SH-SY5Y (cell line): ENCODE measurements around the gene C4orf33.

ENCODE experiments used
- GATA2 ChIP-seq: IDR thresholded peaks from 2 replicates; pipeline ENCODE4 v1.6.1; 2011; ENCODE audit warnings: mild to moderate bottlenecking, low read depth, low read length
- GATA3 ChIP-seq: IDR thresholded peaks from 2 replicates; pipeline ENCODE4 v1.6.1; 2011; ENCODE audit warnings: low read depth, mild to moderate bottlenecking, low read length, moderate library complexity

DNA sequence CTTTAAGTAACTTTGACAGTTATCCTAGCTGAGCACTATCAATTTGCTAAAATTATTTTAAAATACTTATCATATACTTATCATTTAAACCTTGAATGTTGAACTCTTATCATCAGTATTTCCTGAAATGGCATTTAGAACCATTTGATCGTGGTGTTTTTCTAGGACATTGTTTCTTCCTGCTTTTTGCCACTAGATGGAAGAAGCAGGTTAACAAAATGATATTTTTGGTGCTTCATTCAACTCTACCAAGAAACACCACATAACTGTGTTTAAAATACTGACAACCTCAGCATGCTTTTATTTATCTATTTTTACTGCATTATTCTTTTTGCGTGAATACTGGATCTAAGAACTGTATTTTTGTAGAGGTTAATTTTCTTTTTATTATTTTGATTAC lies 44.6 kb downstream of the C4orf33 start:
- TF ChIP-seq GATA2 = no peak
- TF ChIP-seq GATA3 = no peak
